Posterior cingulate gyrus (tissue), 11 donors: ENCODE data around the gene CDH13.

Source experiments
- DNase-seq, 10 donors: peaks; one replicate each; pipeline versions ENCODE4 v3.0.0 to v3.0.0-alpha.2; 2020 to 2021; ENCODE audit warnings: mixed read lengths in 3 of 10
- intact Hi-C: fragments of 100-400 bp; cut with DNase I; formaldehyde crosslinking; loops from one replicate; pipeline ENCODE4 v1.15.1; 2023

The CDH13 gene

DNA sequence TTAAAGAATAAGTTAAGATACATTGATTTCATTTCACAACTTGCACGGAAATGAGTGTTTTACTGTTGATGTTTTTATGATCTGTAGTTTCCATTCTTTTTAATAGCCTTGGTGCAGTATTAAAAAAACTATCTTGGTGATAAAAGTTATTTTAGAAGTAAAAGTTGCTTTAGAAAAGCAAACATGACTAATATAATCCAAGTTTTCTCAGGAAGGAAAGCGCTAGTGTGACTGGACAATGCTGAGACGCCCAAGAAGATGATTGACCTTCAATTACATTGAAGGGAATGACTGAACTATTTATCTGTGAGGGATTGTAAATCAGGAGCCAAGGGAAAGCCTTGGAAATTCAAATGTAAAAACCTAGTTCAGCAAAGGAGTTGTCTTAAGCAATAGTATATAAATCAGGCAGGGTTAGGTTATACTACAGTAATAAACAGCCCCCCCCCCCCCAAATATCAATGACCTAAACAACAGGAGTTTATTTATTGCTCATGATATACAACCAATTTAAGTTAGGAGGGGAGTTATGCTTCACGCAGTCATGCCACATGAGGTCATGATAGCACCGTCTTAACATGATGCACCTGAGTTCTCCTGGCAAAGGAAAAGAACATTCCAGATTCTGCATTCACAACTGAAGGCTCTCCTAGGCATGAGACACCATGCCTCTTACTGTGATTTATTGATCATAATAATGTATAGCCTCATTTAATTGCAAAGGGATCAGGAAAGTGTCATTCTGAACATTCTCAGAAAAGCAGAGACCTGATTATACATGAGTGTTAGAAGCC is 443.8 kb downstream of the CDH13 start:
- no peak for DNase-seq
- intact Hi-C loops, result no loop called here

GRCh38 chr16:83075956-83076355 is 449.2 kb downstream of the CDH13 start:
- no peak for DNase-seq
- intact Hi-C loops, result no loop called here

GRCh38 chr16:83083361-83083760 is 456.6 kb downstream of the CDH13 start:
- intact Hi-C loops, result no loop called here
- DNase-seq, result no peak

GRCh38 chr16:83085660-83086059 is 458.9 kb downstream of the CDH13 start:
- intact Hi-C loops, result no loop called here
- no peak for DNase-seq

DNA sequence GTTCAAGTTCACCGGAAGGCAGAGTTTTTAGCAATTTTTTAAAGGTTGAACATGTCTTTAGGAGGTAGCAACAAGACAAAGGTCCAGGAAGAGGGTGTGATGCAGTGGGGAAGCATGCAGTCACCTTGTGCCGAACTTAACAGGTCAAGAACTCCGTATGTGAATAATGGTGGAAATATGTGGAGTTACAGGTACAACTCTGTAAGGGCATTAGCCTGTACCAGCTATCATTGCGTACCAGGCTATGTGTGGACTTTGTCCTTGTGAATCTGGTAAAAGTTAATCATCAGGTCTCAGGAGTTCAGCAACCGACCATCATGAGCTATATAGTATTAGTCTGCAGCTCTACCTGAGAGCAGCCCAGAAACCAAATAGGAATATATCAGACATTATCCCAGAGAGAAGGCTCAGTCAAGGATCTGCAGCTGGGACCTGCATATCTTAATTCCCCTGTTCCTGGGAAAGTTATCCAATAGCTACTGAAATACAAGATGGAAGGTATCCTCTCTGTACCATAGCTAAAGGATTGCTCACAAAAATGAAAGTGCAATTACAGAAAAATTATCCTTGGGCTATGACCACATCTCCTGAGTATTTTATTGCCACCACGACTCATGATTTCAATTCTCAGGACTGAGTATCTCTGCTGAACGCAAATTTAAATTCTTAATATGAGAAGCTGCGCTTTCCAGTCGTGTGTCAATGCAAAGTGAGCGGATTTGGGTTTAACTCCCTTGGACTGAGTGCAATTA is 469.3 kb downstream of the CDH13 start:
- intact Hi-C loops, result no loop called here
- no peak for DNase-seq

GRCh38 chr16:83098536-83098935 is 471.8 kb downstream of the CDH13 start:
- intact Hi-C loops, result no loop called here
- no peak for DNase-seq

- DNase-seq, result no peak
- intact Hi-C loops, result no loop called here
Observed at GRCh38 chr16:83100679-83101078, 473.9 kb downstream of the CDH13 start.

GRCh38 chr16:83102336-83102735 is 475.6 kb downstream of the CDH13 start:
- DNase-seq, result no peak
- intact Hi-C loops, result no loop called here

GRCh38 chr16:83105279-83106077 is 478.7 kb downstream of the CDH13 start:
- no peak for DNase-seq
- intact Hi-C loops, result no loop called here

- no peak for DNase-seq
- intact Hi-C loops, result loop anchor here (5.0 to 10.0 kb wide), 3 partner anchors 68 to 335 kb away; no protein-coding TSS in a partner anchor
Observed at GRCh38 chr16:83109490-83110125, 482.8 kb downstream of the CDH13 start.

DNA sequence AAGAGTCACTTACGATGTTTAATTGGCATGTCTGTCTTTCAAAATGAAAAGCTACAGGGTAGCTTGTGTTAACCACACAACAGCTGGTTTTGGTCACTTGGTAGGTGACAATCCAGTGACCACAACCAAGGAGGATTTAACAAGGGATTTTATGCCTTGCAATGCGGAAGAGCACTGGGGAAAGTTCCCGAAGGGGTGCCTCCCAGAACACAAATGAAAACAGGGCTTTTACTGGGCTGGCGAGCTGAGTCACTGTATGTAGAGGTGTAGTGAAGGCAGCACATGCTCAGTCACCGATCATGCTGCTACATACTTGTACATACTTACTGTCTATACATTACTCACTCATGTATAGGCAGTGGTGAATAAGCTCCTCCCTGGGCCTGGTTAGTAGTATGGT is 483.5 kb downstream of the CDH13 start:
- intact Hi-C loops, result loop anchor here (5.0 to 10.0 kb wide), 3 partner anchors 67 to 335 kb away; no protein-coding TSS in a partner anchor
- DNase-seq, result no peak

GRCh38 chr16:83113317-83113716 is 486.5 kb downstream of the CDH13 start:
- intact Hi-C loops, result loop anchor here (5.0 to 10.0 kb wide), 3 partner anchors 64 to 331 kb away; no protein-coding TSS in a partner anchor
- peak in 8 of 10 donors; percentile 53 to 95 (median 62) for DNase-seq

DNA sequence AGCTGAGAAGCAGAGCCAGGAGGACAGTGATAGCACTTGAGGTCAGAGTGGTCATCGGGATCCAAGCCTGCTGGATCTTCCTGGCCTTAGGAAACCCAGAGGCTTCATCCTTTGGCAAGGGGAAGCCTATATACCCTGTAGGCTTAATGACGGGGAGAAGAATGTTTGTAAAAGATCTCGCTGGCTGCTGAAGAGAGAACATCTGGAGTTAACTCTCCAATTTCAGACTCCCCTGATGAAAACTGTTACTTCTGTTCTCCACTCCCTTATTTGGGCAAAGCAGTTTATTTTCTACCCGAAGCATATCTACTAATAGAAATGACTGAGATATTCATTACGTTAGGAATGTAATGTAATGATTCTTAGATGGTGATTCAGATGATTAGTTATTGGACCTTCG is 487.0 kb downstream of the CDH13 start:
- intact Hi-C loops, result loop anchor here (5.0 to 10.0 kb wide), 3 partner anchors 63 to 331 kb away; no protein-coding TSS in a partner anchor
- DNase-seq, result no peak

DNA sequence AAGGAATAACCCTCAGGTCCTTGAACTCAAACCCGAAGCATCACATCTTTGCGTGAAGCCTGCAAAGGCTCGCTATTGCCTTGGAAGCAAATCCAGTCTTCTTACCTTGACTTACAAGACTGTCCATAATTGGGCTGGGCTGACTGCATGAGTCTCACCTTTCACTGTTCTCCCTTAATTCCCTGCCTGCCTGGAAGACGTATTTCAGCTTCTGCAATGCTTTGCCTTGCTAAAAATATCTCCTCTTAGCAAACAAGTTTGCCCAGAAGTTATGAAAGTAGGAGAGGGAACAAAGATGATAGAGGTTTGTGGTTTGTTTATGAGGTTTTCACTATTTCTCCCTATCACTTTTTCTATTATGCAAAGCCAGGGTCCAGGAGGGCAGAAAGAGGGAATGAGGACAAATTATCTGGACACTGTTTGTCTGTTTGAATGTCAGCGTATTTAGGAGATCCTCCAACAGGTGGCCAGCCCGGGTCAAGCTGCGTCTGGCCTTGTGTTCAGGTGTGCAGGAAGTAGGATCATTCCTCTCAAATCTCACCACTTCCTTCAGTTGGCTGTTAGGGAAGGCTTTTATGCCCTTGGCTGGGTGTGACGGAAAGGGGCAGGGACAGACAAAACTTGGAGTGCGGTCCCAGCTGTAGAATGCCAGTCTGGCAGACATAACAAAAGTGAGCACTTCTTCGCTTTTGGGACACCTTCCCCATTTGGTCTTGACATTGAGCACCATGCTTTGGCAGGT is 488.9 kb downstream of the CDH13 start:
- no peak for DNase-seq
- intact Hi-C loops, result loop anchor here (10.0 kb wide), 1 partner anchor 329 kb away; no protein-coding TSS in a partner anchor

DNA sequence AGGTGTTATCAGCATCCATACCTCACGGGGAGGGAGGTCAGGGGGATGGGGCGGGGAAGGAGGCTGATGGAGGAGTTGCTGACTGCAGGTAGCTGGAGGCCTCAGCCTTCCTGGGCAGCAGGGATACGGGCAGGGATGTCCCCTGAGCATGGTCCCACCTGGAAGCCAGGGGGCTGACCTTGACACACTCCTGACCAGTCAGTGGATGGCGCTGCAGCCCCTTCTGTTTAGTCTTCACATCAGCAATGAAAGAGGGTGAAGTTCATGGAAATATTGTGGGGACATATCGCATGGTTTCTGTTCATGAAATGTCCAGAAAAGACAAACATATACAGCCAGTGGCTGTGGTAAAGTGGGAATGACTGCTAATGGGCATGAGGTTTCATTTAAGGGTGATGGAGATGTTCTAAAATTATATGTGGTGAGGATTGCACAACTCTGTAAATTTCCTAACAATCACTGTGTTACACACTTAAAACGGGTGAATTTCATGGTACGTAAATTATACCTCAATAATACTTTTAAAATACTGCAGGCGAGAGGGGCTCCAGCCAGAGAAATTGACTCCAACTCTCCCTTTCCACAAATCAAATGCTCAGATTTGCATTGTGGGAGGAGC is 489.6 kb downstream of the CDH13 start:
- intact Hi-C loops, result loop anchor here (10.0 kb wide), 1 partner anchor 328 kb away; no protein-coding TSS in a partner anchor
- DNase-seq, result no peak

DNA sequence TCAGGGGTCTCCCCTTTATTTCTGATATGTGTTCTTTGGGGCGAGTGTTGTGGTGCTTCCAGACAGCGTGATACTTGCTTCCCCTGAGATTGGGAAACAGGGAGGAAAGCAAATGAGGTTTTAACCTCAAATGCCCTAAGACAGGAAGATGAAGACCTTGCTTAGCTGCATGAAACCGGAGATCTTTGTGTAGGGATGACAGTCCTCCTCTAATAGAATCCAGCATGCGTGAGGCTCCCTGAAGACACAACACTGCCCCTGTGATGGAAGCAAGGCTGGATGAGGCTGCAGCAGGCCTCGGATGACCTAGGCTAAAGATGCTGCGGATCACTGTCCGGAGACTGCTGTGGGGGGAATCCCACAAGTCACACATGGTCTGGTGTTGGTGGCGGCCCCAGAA is 491.0 kb downstream of the CDH13 start:
- no peak for DNase-seq
- intact Hi-C loops, result loop anchor here (10.0 kb wide), 1 partner anchor 327 kb away; no protein-coding TSS in a partner anchor

DNA sequence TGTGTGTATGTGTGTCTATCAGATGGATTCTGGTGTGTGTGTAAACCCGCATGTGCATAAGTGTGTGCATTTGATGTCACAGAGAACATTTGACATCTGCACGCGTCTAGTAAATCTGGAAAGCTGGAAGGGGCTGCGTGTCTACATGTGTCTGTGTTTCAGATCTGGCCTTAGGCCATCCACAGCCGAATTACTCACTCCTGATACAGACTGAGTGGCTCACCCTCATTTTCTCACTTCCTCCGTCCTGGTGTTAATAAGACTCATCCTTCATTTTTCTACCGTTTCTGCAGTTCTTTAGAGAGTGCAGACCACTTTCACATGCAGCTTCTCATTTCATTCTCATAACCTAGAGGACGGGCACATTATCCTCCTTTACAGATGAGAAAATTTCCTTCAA is 491.6 kb downstream of the CDH13 start:
- no peak for DNase-seq
- intact Hi-C loops, result loop anchor here (10.0 kb wide), 1 partner anchor 326 kb away; no protein-coding TSS in a partner anchor

DNA sequence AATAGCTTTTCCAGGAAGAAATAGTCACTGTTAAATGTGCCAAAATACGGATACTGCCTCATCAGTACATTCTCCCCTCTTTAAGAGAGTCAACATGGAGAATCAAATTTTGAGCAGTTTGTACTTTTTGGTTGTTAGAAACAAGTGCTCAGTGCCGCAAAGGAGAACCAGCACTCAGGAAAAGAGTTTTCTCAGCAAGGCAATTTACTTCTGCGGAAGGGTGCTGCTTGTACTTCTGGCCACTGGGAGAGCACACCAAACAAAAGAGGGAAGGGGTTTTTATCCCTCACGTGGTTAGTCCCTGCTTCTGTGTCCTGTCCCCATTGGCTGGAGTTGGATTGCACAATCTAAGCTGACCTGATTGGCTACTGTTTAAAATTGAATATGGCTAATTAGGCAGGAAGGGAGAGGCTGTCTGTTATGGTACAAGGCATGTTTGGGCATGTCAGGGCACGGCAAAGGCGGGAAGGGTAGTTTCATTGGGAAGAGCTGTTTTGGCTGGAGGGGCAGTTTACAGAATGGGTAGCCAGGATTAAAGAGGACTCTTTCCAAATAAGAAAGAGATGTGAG is 499.3 kb downstream of the CDH13 start:
- DNase-seq, result no peak
- intact Hi-C loops, result no loop called here

- intact Hi-C loops, result no loop called here
Observed at GRCh38 chr16:83128041-83128440, 501.3 kb downstream of the CDH13 start.

More at GRCh38 chr16:83128041-83128440, 501.3 kb downstream of the CDH13 start:
- DNase-seq, result no peak
